Measurements from ENCODE around the gene NCDN. TPM values are rescaled to one million over a fixed set of nuclear protein-coding genes. Genes with fewer than 3 reads are reported as not detected.

The NCDN gene
- total RNA-seq, 2 donors from 2014 or later = 42.2 to 59.6 TPM

- ATAC-seq (no peak), DNase-seq (ENCODE audit: low spot score) (no peak)
- Mint-ChIP-seq H3K4me3 (no peak overlapping the region), H3K4me1 (ENCODE audit: low read depth in 2 of 2) (peaks cover 0 to 7% of the 10 kb centered on the region in 2 donors), H3K9me3 (no peaks in the 10 kb centered on the region), H3K27me3 (no peaks in the 10 kb centered on the region), H3K36me3 (peaks cover 21% of the 10 kb centered on the region), H3K27ac (no peak overlapping the region)
Observed at GRCh38 chr1:35599411-35599810, 41.8 kb downstream of the NCDN start.

GRCh38 chr1:35600593-35600992 lies 43.0 kb downstream of the NCDN start:
- H3K27ac Mint-ChIP-seq = no peak overlapping the region
- ATAC-seq = no peak
- H3K36me3 Mint-ChIP-seq = peaks cover 22% of the 10 kb centered on the region
- no peaks in the 10 kb centered on the region for H3K27me3 Mint-ChIP-seq
- no peaks in the 10 kb centered on the region for H3K9me3 Mint-ChIP-seq
- no peak for DNase-seq (ENCODE audit: low spot score)
- no peak overlapping the region for H3K4me3 Mint-ChIP-seq
- peaks cover under 1 to 7% of the 10 kb centered on the region in 2 donors for H3K4me1 Mint-ChIP-seq (ENCODE audit: low read depth in 2 of 2)

- no peak overlapping the region for H3K4me3 Mint-ChIP-seq
- peaks cover 34% of the 10 kb centered on the region for H3K36me3 Mint-ChIP-seq
- DNase-seq (ENCODE audit: low spot score) (no peak), ATAC-seq (no peak)
- H3K27me3 Mint-ChIP-seq = no peaks in the 10 kb centered on the region
- H3K4me1 Mint-ChIP-seq (ENCODE audit: low read depth in 2 of 2) = peaks cover 14% of the 10 kb centered on the region in 2 donors
- no peak overlapping the region for H3K27ac Mint-ChIP-seq
- no peaks in the 10 kb centered on the region for H3K9me3 Mint-ChIP-seq
Observed at GRCh38 chr1:35603468-35603867, 45.9 kb downstream of the NCDN start.

- Mint-ChIP-seq H3K4me1 (ENCODE audit: low read depth in 2 of 2) (peaks cover 14% of the 10 kb centered on the region in 2 donors), H3K27me3 (no peaks in the 10 kb centered on the region), H3K9me3 (no peaks in the 10 kb centered on the region), H3K27ac (no peak overlapping the region), H3K4me3 (no peak overlapping the region), H3K36me3 (peaks cover 36% of the 10 kb centered on the region)
- ATAC-seq (no peak), DNase-seq (ENCODE audit: low spot score) (no peak)
Observed at GRCh38 chr1:35603941-35604340, 46.3 kb downstream of the NCDN start.

- peaks cover 33% of the 10 kb centered on the region for H3K36me3 Mint-ChIP-seq
Observed at GRCh38 chr1:35605071-35605866, 47.7 kb downstream of the NCDN start.

GRCh38 chr1:35605867-35606182 lies 48.2 kb downstream of the NCDN start:
- no peaks in the 10 kb centered on the region for H3K27me3 Mint-ChIP-seq
- peak overlapping the region in 1 of 2 donors; percentile 18 for H3K27ac Mint-ChIP-seq
- peaks cover 14 to 16% of the 10 kb centered on the region in 2 donors for H3K4me1 Mint-ChIP-seq (ENCODE audit: low read depth in 2 of 2)
- peaks cover 33% of the 10 kb centered on the region for H3K36me3 Mint-ChIP-seq
- no peak for ATAC-seq
- no peak overlapping the region for H3K4me3 Mint-ChIP-seq
- DNase-seq (ENCODE audit: low spot score) = no peak
- no peaks in the 10 kb centered on the region for H3K9me3 Mint-ChIP-seq

More at GRCh38 chr1:35605071-35605866, 47.7 kb downstream of the NCDN start:
- ATAC-seq = no peak
- no peaks in the 10 kb centered on the region for H3K27me3 Mint-ChIP-seq
- no peak overlapping the region for H3K4me3 Mint-ChIP-seq
- peak overlapping the region in 1 of 2 donors; percentile 18 for H3K27ac Mint-ChIP-seq
- no peak for DNase-seq (ENCODE audit: low spot score)
- peaks cover 14 to 15% of the 10 kb centered on the region in 2 donors for H3K4me1 Mint-ChIP-seq (ENCODE audit: low read depth in 2 of 2)
- no peaks in the 10 kb centered on the region for H3K9me3 Mint-ChIP-seq

- Mint-ChIP-seq H3K27me3 (no peaks in the 10 kb centered on the region), H3K9me3 (no peaks in the 10 kb centered on the region), H3K36me3 (peaks cover 28% of the 10 kb centered on the region), H3K4me1 (ENCODE audit: low read depth in 2 of 2) (peaks cover 16 to 22% of the 10 kb centered on the region in 2 donors), H3K4me3 (no peak overlapping the region), H3K27ac (no peak overlapping the region)
- no peak for ATAC-seq
- no peak for DNase-seq (ENCODE audit: low spot score)
Observed at GRCh38 chr1:35611655-35612054, 54.1 kb downstream of the NCDN start.

GRCh38 chr1:35615440-35615839 lies 57.8 kb downstream of the NCDN start:
- no peaks in the 10 kb centered on the region for H3K9me3 Mint-ChIP-seq
- H3K4me1 Mint-ChIP-seq (ENCODE audit: low read depth in 2 of 2) = peaks cover 18 to 23% of the 10 kb centered on the region in 2 donors
- no peak for DNase-seq (ENCODE audit: low spot score)
- H3K36me3 Mint-ChIP-seq = peaks cover 15% of the 10 kb centered on the region
- H3K4me3 Mint-ChIP-seq = no peak overlapping the region
- ATAC-seq = no peak
- H3K27me3 Mint-ChIP-seq = no peaks in the 10 kb centered on the region
- H3K27ac Mint-ChIP-seq = no peak overlapping the region

Other genes starting within 250 kb of the NCDN start
- 10 to 100 TPM; 58.6 to 88.8 TPM for gene KIAA0319L, start 396 bp upstream of the NCDN start, total RNA-seq
- 1 to 10 TPM; 3.3 to 5.1 TPM for gene TFAP2E, start 15.5 kb downstream of the NCDN start, total RNA-seq
- 100 to 1,000 TPM; 114 to 139 TPM for gene PSMB2, start 83.7 kb downstream of the NCDN start, total RNA-seq
- gene C1orf216, start 161.1 kb downstream of the NCDN start, total RNA-seq = 10 to 100 TPM; 15.9 to 41.1 TPM
- gene CLSPN, start 212.2 kb downstream of the NCDN start, total RNA-seq = 10 to 100 TPM; 46.3 to 87.3 TPM